GM12801 (cell line): Measurements from ENCODE around the gene SLC5A2.

Experiments used
- CTCF ChIP-seq: IDR thresholded peaks from one replicate; pipeline ENCODE4 v1.5.1; 2011; ENCODE audit warnings: control low read depth; ENCODE audit not compliant: insufficient read length; ENCODE audit errors: extremely low read depth

SLC5A2 gene

GRCh38 chr16:31485571-31485970 lies 2.6 kb downstream of the SLC5A2 start:
- no peak for TF ChIP-seq CTCF

DNA sequence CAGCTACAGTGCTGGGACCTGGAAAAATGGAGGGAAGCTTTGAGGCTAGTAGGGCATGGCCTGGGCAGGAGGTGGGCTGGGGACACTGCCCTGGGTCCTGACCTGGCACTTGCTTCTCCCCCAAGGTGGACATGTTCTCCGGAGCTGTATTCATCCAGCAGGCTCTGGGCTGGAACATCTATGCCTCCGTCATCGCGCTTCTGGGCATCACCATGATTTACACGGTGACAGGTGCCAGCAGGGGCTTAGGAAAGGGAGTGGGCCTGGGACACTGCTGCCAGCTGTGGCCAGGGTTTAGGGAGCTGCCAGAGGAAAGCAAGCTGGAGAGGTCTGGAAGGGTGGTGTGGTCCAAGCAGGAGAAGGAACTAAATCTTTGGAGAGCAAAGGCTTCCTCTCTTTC lies 3.1 kb downstream of the SLC5A2 start:
- TF ChIP-seq CTCF: no peak

- TF ChIP-seq CTCF: no peak
Observed at GRCh38 chr16:31487071-31487719, 4.3 kb downstream of the SLC5A2 start.

DNA sequence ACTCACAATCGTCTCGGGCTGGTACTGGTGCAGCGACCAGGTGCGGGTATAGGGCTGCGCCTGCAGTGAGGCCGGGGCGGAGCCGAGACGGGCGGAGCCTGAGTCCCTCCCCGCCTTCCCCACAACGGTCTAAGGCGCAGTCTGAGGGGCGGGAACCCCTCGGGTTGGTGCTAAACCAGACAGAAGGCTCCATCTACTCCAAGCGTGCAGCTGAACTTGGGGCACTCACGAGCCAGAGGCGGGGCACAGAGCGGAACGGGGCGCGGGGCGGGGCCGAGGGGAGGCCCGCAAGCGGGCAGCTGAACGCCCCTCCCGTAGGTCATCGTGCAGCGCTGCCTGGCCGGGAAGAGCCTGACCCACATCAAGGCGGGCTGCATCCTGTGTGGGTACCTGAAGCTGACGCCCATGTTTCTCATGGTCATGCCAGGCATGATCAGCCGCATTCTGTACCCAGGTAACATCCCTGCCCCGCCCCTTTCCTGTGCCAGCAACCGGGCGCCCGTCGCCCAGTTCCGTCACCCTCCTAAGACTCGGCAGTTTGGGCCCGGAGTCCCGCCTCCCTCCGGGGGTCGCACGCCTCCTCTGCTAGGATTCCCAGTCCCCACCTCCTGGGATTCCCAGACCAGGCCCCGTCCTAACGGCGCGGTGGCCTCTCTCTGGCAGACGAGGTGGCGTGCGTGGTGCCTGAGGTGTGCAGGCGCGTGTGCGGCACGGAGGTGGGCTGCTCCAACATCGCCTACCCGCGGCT lies 5.0 kb downstream of the SLC5A2 start:
- TF ChIP-seq CTCF: no peak

DNA sequence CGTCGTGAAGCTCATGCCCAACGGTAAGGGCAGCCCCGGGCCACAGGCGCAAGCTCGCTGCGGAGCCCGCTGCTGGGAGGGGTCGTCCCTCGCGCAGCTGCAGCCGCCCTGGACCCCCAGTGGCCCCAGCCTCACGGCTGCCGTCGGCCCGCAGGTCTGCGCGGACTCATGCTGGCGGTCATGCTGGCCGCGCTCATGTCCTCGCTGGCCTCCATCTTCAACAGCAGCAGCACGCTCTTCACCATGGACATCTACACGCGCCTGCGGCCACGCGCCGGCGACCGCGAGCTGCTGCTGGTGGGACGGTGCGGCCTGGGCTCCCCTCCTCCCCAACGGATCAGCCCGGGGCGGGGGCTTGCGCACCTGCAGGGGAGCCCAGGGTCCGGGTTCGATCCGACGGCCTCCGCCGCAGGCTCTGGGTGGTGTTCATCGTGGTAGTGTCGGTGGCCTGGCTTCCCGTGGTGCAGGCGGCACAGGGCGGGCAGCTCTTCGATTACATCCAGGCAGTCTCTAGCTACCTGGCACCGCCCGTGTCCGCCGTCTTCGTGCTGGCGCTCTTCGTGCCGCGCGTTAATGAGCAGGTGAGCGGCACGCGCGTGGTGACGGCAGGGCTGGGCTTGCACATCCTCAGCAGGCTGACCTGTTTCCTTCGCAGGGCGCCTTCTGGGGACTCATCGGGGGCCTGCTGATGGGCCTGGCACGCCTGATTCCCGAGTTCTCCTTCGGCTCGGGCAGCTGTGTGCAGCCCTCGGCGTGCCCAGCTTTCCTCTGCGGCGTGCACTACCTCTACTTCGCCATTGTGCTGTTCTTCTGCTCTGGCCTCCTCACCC lies 5.8 kb downstream of the SLC5A2 start:
- TF ChIP-seq CTCF: no peak

DNA sequence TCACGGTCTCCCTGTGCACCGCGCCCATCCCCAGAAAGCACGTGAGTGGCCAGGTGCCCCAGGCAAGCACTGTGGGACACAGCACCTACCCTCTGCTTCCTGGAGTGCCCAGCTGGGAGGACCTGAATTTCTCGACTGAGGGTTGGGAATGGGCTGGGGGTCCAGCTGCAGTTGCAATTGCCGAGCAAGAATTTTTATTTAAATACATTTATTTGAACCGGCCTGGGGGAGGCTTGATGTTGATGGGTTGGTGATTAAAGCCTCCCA lies 6.3 kb downstream of the SLC5A2 start:
- TF ChIP-seq CTCF: no peak
